DND-41 (cell line): ENCODE measurements around the gene CALCR.

Source experiments
- EZH2 ChIP-seq: IDR thresholded peaks from 3 replicates; pipeline ENCODE4 v1.6.1; 2012; ENCODE audit warnings: borderline replicate concordance, low read depth, mild to moderate bottlenecking, moderate library complexity, low read length, inconsistent platforms; ENCODE audit not compliant: severe bottlenecking
- TF ChIP-seq, protein P1 (sequence below): IDR thresholded peaks from 2 replicates; pipeline ENCODE4 v1.5.1; 2012; ENCODE audit warnings: borderline replicate concordance, low read length, moderate library complexity, mild to moderate bottlenecking; ENCODE audit not compliant: poor library complexity, severe bottlenecking; ENCODE audit errors: extremely low read depth

DNA sequence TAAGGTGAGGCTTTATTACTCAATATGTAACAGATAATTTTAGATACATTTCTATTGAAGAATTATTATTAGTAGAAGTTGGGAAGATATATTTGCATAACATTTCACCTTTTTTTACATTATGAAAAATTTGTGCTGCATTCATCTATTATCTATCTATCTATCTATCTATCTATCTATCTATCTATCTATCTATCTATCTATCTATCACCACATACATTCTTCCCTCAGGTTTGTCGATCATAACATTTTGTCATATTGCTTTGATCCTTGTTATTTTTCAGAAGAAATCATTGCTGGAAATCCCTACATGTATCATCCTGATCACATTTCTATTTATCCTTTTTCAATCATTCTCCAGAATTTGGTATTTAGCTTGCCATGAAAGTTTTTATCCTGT, 49.3 kb upstream of the CALCR start:
- TF ChIP-seq, protein P1, sequence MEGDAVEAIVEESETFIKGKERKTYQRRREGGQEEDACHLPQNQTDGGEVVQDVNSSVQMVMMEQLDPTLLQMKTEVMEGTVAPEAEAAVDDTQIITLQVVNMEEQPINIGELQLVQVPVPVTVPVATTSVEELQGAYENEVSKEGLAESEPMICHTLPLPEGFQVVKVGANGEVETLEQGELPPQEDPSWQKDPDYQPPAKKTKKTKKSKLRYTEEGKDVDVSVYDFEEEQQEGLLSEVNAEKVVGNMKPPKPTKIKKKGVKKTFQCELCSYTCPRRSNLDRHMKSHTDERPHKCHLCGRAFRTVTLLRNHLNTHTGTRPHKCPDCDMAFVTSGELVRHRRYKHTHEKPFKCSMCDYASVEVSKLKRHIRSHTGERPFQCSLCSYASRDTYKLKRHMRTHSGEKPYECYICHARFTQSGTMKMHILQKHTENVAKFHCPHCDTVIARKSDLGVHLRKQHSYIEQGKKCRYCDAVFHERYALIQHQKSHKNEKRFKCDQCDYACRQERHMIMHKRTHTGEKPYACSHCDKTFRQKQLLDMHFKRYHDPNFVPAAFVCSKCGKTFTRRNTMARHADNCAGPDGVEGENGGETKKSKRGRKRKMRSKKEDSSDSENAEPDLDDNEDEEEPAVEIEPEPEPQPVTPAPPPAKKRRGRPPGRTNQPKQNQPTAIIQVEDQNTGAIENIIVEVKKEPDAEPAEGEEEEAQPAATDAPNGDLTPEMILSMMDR, result no peak
- no peak for TF ChIP-seq EZH2
